Endodermal cell (in vitro differentiated cells): ENCODE results near the gene COG2. TPM values are rescaled to one million over a fixed set of nuclear protein-coding genes. Genes with fewer than 3 reads are reported as not detected.

Experiments used
- DNase-seq: peaks from one replicate; pipeline ENCODE4 v3.0.0-alpha.2; 2017
- H3K27ac ChIP-seq: 2 replicates; pipeline ENCODE4 v1.5.1; 2013; ENCODE audit warnings: mild to moderate bottlenecking, low read depth, low read length, moderate library complexity
- H3K27me3 ChIP-seq: 2 replicates; pipeline ENCODE4 v1.6.1; 2013; ENCODE audit warnings: mild to moderate bottlenecking, low read length, moderate library complexity; ENCODE audit not compliant: insufficient read depth, control insufficient read depth, poor library complexity, severe bottlenecking
- H3K36me3 ChIP-seq: 2 replicates; pipeline ENCODE4 v1.7.0; 2013; ENCODE audit warnings: mild to moderate bottlenecking, low read length, moderate library complexity; ENCODE audit not compliant: control insufficient read depth, insufficient read depth
- H3K4me1 ChIP-seq: one replicate; pipeline ENCODE4 v1.7.0; 2013; ENCODE audit warnings: low read length; ENCODE audit not compliant: control insufficient read depth, insufficient read depth
- H3K4me3 ChIP-seq: 2 replicates; pipeline ENCODE4 v1.5.1; 2013; ENCODE audit warnings: mild to moderate bottlenecking, low read length, moderate library complexity
- H3K9ac ChIP-seq: 2 replicates; pipeline ENCODE4 v1.6.1; 2013; ENCODE audit warnings: mild to moderate bottlenecking, low read length, moderate library complexity; ENCODE audit not compliant: poor library complexity, severe bottlenecking; ENCODE audit errors: extremely low read depth
- H3K9me3 ChIP-seq: 2 replicates; pipeline ENCODE4 v1.6.1; 2013; ENCODE audit warnings: mild to moderate bottlenecking, low read length, moderate library complexity; ENCODE audit not compliant: control insufficient read depth
- H3K27ac Mint-ChIP-seq: 2 replicates; pipeline ENCODE4 v1.8.0; 2020; ENCODE audit warnings: mixed read lengths
- H3K27me3 Mint-ChIP-seq: 2 replicates; pipeline ENCODE4 v1.8.0; 2021; ENCODE audit warnings: mild to moderate bottlenecking, mixed read lengths; ENCODE audit not compliant: insufficient read depth
- H3K36me3 Mint-ChIP-seq: 2 replicates; pipeline ENCODE4 v1.8.0; 2020; ENCODE audit warnings: low read depth, mixed read lengths
- H3K4me1 Mint-ChIP-seq: 2 replicates; pipeline ENCODE4 v1.8.0; 2020; ENCODE audit warnings: mixed read lengths
- H3K4me3 Mint-ChIP-seq: 2 replicates; pipeline ENCODE4 v1.8.0; 2020; ENCODE audit warnings: mild to moderate bottlenecking, moderate library complexity, mixed read lengths
- H3K9me3 Mint-ChIP-seq: 2 replicates; pipeline ENCODE4 v1.8.0; 2020; ENCODE audit warnings: mild to moderate bottlenecking, mixed read lengths
- CTCF ChIP-seq: fragments of 200-600 bp; sonication (generic); conservative IDR thresholded peaks from 2 replicates; pipeline ENCODE4 v1.5.0; 2021; ENCODE audit warnings: antibody characterized with exemption, mild to moderate bottlenecking
- WGBS, 2 experiments: methylation state at CpG; one replicate each; pipeline versions ENCODE4 v1.1.5 to v1.1.7; 2013; ENCODE audit warnings: missing lambda C conversion rate in 2 of 2, mixed read lengths in 1 of 2; ENCODE audit not compliant: insufficient coverage in 1 of 2, insufficient read length in 1 of 2; 5-methylcytosine and 5-hydroxymethylcytosine counted together
- total RNA-seq, 2 donors: library from RNA; stranded (reverse); fragmentation: NEBNext Ultra II Directional in 1 of 2; extraction: Animal tissue kit (Norgen Biotek cat#: 25700) in 1 of 2; gene quantifications; 2 replicates in 1 of 2; 3 replicates in 1 of 2; pipeline ENCODE4 v1.2.1, GENCODE V29; 2021

The COG2 gene
- total RNA-seq, 2 donors from 2014 or later, result 26.1 to 29.7 TPM

GRCh38 chr1:230705289-230706019, 63.2 kb downstream of the COG2 start:
- H3K27me3 ChIP-seq, result no peaks in the 10 kb centered on the region
- Mint-ChIP-seq H3K36me3 (no peaks in the 10 kb centered on the region), H3K27me3 (peaks cover 2% of the 10 kb centered on the region), H3K27ac (no peak overlapping the region), H3K9me3 (no peaks in the 10 kb centered on the region), H3K4me1 (peaks cover 3% of the 10 kb centered on the region), H3K4me3 (no peak overlapping the region)
- H3K9ac ChIP-seq, result no peak overlapping the region
- H3K27ac ChIP-seq, result no peak overlapping the region
- TF ChIP-seq CTCF, result no peak
- DNase-seq, result no peak
- H3K9me3 ChIP-seq, result no peaks in the 10 kb centered on the region
- no peaks in the 10 kb centered on the region for H3K4me1 ChIP-seq
- WGBS, 2 experiments, result 95% methylated on average over 7 to 18 of the region's 18 CpGs
- H3K36me3 ChIP-seq, result no peaks in the 10 kb centered on the region
- no peak overlapping the region for H3K4me3 ChIP-seq

GRCh38 chr1:230706020-230706699, 63.9 kb downstream of the COG2 start:
- no peak for DNase-seq
- Histone ChIP-seq H3K36me3 (no peaks in the 10 kb centered on the region), H3K9ac (no peak overlapping the region), H3K27ac (no peak overlapping the region), H3K4me3 (no peak overlapping the region), H3K9me3 (no peaks in the 10 kb centered on the region), H3K4me1 (no peaks in the 10 kb centered on the region), H3K27me3 (no peaks in the 10 kb centered on the region)
- Mint-ChIP-seq H3K4me1 (peaks cover 3% of the 10 kb centered on the region), H3K27ac (no peak overlapping the region), H3K27me3 (peaks cover 2% of the 10 kb centered on the region), H3K4me3 (no peak overlapping the region), H3K36me3 (no peaks in the 10 kb centered on the region), H3K9me3 (no peaks in the 10 kb centered on the region)
- WGBS, 2 experiments, result 89 to 94% methylated on average over 8 to 9 of the region's 9 CpGs
- no peak for TF ChIP-seq CTCF

GRCh38 chr1:230706887-230707731, 64.8 kb downstream of the COG2 start:
- H3K27ac ChIP-seq, result no peak overlapping the region
- no peaks in the 10 kb centered on the region for H3K27me3 ChIP-seq
- Mint-ChIP-seq H3K4me3 (no peak overlapping the region), H3K4me1 (peaks cover 3% of the 10 kb centered on the region), H3K36me3 (no peaks in the 10 kb centered on the region), H3K27me3 (peaks cover 2% of the 10 kb centered on the region), H3K9me3 (no peaks in the 10 kb centered on the region), H3K27ac (no peak overlapping the region)
- no peak overlapping the region for H3K9ac ChIP-seq
- DNase-seq, result no peak
- H3K36me3 ChIP-seq, result no peaks in the 10 kb centered on the region
- TF ChIP-seq CTCF, result no peak
- WGBS, 2 experiments, result 93 to 95% methylated on average over 10 to 20 of the region's 20 CpGs
- no peaks in the 10 kb centered on the region for H3K9me3 ChIP-seq
- no peaks in the 10 kb centered on the region for H3K4me1 ChIP-seq
- H3K4me3 ChIP-seq, result no peak overlapping the region
